HAP-1 (cell line): ENCODE results near the gene AUTS2.

Experiments used
- DNase-seq, 2 experiments: peaks; one replicate each; pipeline ENCODE4 v3.0.0-alpha.2; 2016 to 2020; ENCODE audit warnings: low spot score in 2 of 2
- H3K27me3 ChIP-seq: fragments of 250-450 bp; sonication (Bioruptor Pico); 2 replicates; pipeline ENCODE4 v1.5.1; 2020; ENCODE audit warnings: low read depth, mild to moderate bottlenecking, moderate library complexity
- H3K36me3 ChIP-seq: fragments of 250-450 bp; sonication (Bioruptor Pico); replicated peaks from 2 replicates; pipeline ENCODE4 v1.5.1; 2020; ENCODE audit warnings: mild to moderate bottlenecking
- H3K4me1 ChIP-seq: fragments of 250-450 bp; sonication (Bioruptor Pico); 2 replicates; pipeline ENCODE4 v1.5.1; 2020; ENCODE audit warnings: mild to moderate bottlenecking
- H3K4me3 ChIP-seq: fragments of 250-450 bp; sonication (Bioruptor Pico); 2 replicates; pipeline ENCODE4 v1.5.1; 2020; ENCODE audit warnings: mild to moderate bottlenecking, moderate library complexity
- H3K9me3 ChIP-seq: fragments of 250-450 bp; sonication (Bioruptor Pico); 2 replicates; pipeline ENCODE4 v1.5.1; 2020; ENCODE audit warnings: mild to moderate bottlenecking, moderate library complexity
- in situ Hi-C: fragments of 300-500 bp; cut with MboI; formaldehyde crosslinking; loops from 3 replicates; pipeline ENCODE4 v1.14.3; 2020; ENCODE audit warnings: low sequenced_read_pairs, inconsistent platforms, mixed read lengths

Gene AUTS2

GRCh38 chr7:70455925-70456324 is 857.6 kb downstream of the AUTS2 start:
- in situ Hi-C loops = no loop called here
- no peak for DNase-seq
- H3K4me3 ChIP-seq = no peak overlapping the region
- H3K9me3 ChIP-seq = no peaks in the 10 kb centered on the region
- H3K36me3 ChIP-seq = no peaks in the 10 kb centered on the region
- peaks cover 16% of the 10 kb centered on the region for H3K4me1 ChIP-seq
- no peaks in the 10 kb centered on the region for H3K27me3 ChIP-seq

- H3K36me3 ChIP-seq = no peaks in the 10 kb centered on the region
- no peaks in the 10 kb centered on the region for H3K27me3 ChIP-seq
- H3K4me1 ChIP-seq = peaks cover 16% of the 10 kb centered on the region
- DNase-seq = no peak
- in situ Hi-C loops = no loop called here
- no peak overlapping the region for H3K4me3 ChIP-seq
- no peaks in the 10 kb centered on the region for H3K9me3 ChIP-seq
These were observed 858.4 kb downstream of the AUTS2 start for GRCh38 chr7:70456719-70457118.

- Histone ChIP-seq H3K4me3 (no peak overlapping the region), H3K36me3 (no peaks in the 10 kb centered on the region), H3K9me3 (no peaks in the 10 kb centered on the region), H3K27me3 (no peaks in the 10 kb centered on the region), H3K4me1 (peaks cover 16% of the 10 kb centered on the region)
- in situ Hi-C loops = no loop called here
- DNase-seq = no peak
These were observed 859.2 kb downstream of the AUTS2 start for GRCh38 chr7:70457482-70457881.

GRCh38 chr7:70457883-70458680 is 859.8 kb downstream of the AUTS2 start:
- Histone ChIP-seq H3K9me3 (no peaks in the 10 kb centered on the region), H3K4me1 (peaks cover 16% of the 10 kb centered on the region), H3K4me3 (no peak overlapping the region), H3K36me3 (no peaks in the 10 kb centered on the region), H3K27me3 (no peaks in the 10 kb centered on the region)
- in situ Hi-C loops = no loop called here
- peak; percentile 63 to 71 for DNase-seq

GRCh38 chr7:70458745-70459144 is 860.5 kb downstream of the AUTS2 start:
- H3K4me3 ChIP-seq = no peak overlapping the region
- no peaks in the 10 kb centered on the region for H3K27me3 ChIP-seq
- peaks cover 16% of the 10 kb centered on the region for H3K4me1 ChIP-seq
- no peaks in the 10 kb centered on the region for H3K36me3 ChIP-seq
- in situ Hi-C loops = no loop called here
- H3K9me3 ChIP-seq = no peaks in the 10 kb centered on the region
- DNase-seq = no peak

DNA sequence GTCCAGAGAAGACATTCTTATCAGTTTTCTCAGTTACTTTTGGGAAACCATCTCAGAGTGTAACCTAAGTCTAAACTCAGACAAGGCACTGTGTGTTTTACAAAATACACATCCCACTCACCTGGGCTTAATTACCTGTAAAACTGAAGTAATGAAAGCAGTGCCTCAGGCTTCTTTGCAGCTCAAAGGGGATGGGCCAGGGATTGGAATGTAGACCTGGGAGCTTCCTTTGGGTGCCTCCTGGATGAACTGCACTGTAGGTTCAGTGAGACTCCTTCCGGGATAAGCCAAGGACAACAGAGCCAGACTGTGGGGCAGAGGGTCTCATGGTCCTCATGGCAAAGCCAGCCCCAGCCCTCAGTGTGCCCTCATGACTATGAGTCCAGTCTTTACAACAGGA is 861.3 kb downstream of the AUTS2 start:
- in situ Hi-C loops = no loop called here
- DNase-seq = no peak
- Histone ChIP-seq H3K36me3 (no peaks in the 10 kb centered on the region), H3K27me3 (no peaks in the 10 kb centered on the region), H3K4me3 (no peak overlapping the region), H3K4me1 (peaks cover 16% of the 10 kb centered on the region), H3K9me3 (no peaks in the 10 kb centered on the region)

- peaks cover 16% of the 10 kb centered on the region for H3K4me1 ChIP-seq
- H3K27me3 ChIP-seq = no peaks in the 10 kb centered on the region
- no peak overlapping the region for H3K4me3 ChIP-seq
- in situ Hi-C loops = no loop called here
- no peak for DNase-seq
- H3K36me3 ChIP-seq = no peaks in the 10 kb centered on the region
- no peaks in the 10 kb centered on the region for H3K9me3 ChIP-seq
These were observed 861.8 kb downstream of the AUTS2 start for GRCh38 chr7:70460071-70460470.

GRCh38 chr7:70460562-70460961 is 862.3 kb downstream of the AUTS2 start:
- no peaks in the 10 kb centered on the region for H3K36me3 ChIP-seq
- no peak for DNase-seq
- H3K4me3 ChIP-seq = no peak overlapping the region
- H3K27me3 ChIP-seq = no peaks in the 10 kb centered on the region
- in situ Hi-C loops = no loop called here
- no peaks in the 10 kb centered on the region for H3K9me3 ChIP-seq
- peaks cover 16% of the 10 kb centered on the region for H3K4me1 ChIP-seq

DNA sequence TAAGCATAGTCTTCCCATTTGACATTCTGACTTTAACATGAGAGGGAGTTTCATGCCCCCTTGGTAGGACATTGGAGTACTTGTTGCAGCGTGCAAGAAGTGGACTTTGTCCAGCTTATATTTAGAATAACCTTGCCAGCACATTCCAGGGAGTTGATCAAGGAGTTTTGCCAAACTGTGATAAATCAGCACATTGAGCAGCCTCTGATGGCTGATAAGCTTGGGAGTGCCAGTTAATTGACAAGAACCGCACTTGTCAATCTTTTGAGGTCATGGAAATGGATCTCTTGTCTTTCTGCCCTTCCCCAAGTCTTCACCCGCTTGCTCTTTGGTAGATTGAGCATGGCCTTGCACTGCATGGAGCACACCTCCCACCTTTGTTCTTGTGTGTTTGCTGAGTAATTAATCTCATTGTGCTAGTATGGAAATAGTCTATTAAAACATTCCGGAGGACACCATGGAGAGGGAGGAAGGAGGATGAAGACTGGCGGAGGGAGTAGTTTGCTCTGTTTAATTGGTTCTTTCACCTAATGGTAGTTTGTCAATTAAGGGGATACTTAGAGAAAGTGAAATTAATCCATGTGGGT is 865.2 kb downstream of the AUTS2 start:
- H3K4me1 ChIP-seq = peaks cover 6% of the 10 kb centered on the region
- in situ Hi-C loops = no loop called here
- no peak overlapping the region for H3K4me3 ChIP-seq
- H3K36me3 ChIP-seq = no peaks in the 10 kb centered on the region
- no peaks in the 10 kb centered on the region for H3K9me3 ChIP-seq
- DNase-seq = no peak
- no peaks in the 10 kb centered on the region; the same call in 1 of the 2 replicates for H3K27me3 ChIP-seq

DNA sequence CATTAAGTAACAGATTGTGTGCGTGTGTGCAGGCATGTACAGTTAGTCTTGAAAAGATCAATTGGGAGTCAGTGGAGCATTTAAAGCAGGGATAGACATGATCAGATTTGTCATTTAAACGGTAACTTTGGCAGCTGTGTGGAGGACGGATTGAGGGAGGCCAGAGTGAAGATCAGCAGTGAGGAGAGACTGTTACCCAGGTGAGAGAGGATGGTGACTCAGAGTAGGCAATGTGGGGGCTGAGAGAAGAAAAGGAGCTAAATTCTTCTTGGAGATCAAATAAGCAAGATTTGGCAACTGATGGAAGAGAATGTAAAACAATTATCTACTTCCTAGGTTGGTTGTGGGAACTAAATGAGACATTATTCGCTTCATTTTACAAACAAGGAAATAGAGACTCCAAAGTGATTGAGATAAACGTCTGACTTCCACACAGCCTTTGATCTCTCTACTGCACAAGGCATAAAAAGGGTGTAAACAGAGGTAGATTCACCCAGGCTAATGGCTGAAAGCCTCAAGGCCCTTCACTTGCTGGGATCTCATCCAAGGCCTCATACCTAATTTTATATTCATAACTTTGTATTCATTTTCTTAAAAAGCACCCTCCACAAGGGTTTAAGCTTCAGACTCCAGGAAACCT is 868.6 kb downstream of the AUTS2 start:
- in situ Hi-C loops = no loop called here

GRCh38 chr7:70470746-70471145 is 872.5 kb downstream of the AUTS2 start:
- in situ Hi-C loops = no loop called here
- Histone ChIP-seq H3K27me3 (no peaks in the 10 kb centered on the region; the same call in 1 of the 2 replicates), H3K36me3 (no peaks in the 10 kb centered on the region), H3K9me3 (no peaks in the 10 kb centered on the region), H3K4me3 (no peak overlapping the region), H3K4me1 (peaks cover 4% of the 10 kb centered on the region)
- DNase-seq = peak in 1 of 2 experiments; percentile 68

More for the DNA sequence above, 868.6 kb downstream of the AUTS2 start:
- Histone ChIP-seq H3K36me3 (no peaks in the 10 kb centered on the region), H3K4me3 (no peak overlapping the region), H3K9me3 (no peaks in the 10 kb centered on the region), H3K27me3 (no peaks in the 10 kb centered on the region; the same call in 1 of the 2 replicates), H3K4me1 (peaks cover 4% of the 10 kb centered on the region)
- DNase-seq = no peak

DNA sequence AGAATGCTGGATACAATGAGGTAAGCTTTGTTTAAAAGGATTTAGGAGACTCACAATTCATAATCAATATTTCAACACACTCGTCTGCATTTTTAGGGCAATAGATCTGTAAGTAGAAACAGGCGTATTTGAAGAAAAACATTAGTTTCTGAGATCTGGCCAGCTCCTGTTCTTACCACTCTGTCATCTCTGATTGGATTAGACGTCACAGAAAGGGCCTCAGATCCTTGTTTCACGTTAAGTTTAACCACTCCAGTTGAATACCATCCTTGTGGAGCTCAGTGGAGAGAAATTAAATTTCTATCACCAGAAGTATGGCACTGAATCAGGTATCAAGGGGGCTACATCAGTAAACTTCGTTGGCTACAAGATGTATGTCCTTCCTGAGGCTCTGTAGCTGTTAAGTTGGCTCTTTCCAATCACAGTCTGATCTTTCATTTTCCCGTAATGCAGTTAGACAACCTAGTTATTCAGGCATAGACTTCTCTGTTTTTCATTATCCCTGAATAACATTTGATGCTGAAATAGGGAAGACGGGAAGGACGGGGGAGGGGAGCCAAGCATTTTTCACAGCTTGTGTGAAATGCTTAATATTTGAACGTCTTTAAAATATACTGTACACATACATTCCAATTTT is 874.4 kb downstream of the AUTS2 start:
- Histone ChIP-seq H3K4me1 (peaks cover 4% of the 10 kb centered on the region), H3K27me3 (no peaks in the 10 kb centered on the region; the same call in 1 of the 2 replicates), H3K9me3 (no peaks in the 10 kb centered on the region), H3K36me3 (no peaks in the 10 kb centered on the region), H3K4me3 (no peak overlapping the region)
- no peak for DNase-seq
- in situ Hi-C loops = no loop called here

DNA sequence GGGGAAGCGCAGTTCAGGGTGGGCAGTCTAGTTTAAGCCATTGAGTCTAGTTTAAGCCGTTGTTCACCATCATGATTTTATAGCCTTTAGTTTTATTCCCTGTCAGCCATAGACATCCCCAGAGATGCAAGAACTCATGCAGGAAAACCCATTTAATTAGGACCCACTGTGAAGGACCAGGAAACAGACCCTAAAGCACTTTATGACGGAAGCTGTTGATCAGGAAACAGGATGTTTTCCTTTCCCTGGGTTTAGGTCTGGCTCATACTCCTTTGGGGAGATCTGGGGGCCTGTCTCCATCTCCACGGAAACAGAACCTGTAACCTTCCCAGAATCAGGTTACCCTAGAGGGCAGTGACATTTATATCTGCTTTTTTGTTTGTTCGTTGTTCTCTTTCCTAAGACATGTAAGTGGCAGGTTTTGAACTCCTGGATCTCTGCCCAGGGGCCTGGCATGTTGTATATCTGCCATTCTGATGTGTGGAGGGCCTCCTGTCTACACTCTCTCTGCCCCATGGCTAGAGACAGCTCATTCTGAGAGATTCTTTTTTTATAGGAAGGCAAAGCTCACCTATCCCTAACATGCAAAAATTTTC is 876.5 kb downstream of the AUTS2 start:
- Histone ChIP-seq H3K36me3 (no peaks in the 10 kb centered on the region), H3K4me1 (peaks cover 4% of the 10 kb centered on the region), H3K4me3 (no peak overlapping the region), H3K9me3 (no peaks in the 10 kb centered on the region), H3K27me3 (no peaks in the 10 kb centered on the region)
- in situ Hi-C loops = no loop called here
- DNase-seq = no peak
